HL-60 (cell line): ENCODE measurements around the gene FAM200A.

ENCODE experiments used
- DNase-seq, 2 experiments: peaks; one replicate each; pipeline ENCODE4 v3.0.0-alpha.2; 2010 to 2020; ENCODE audit warnings: low read depth in 1 of 2, low spot score in 1 of 2
- H3K27ac ChIP-seq: fragments of 250-450 bp; sonication (Bioruptor Pico); replicated peaks from 2 replicates; pipeline ENCODE4 v1.5.1; 2020; ENCODE audit warnings: mild to moderate bottlenecking, moderate library complexity
- H3K27me3 ChIP-seq: fragments of 250-450 bp; sonication (Bioruptor Pico); 2 replicates; pipeline ENCODE4 v1.5.1; 2021; ENCODE audit warnings: mild to moderate bottlenecking, moderate library complexity; ENCODE audit not compliant: insufficient read depth, poor library complexity, severe bottlenecking
- H3K4me3 ChIP-seq: replicated peaks from 2 replicates; pipeline ENCODE4 v1.5.1; 2011; ENCODE audit warnings: mild to moderate bottlenecking, control low read depth, low read length; ENCODE audit not compliant: insufficient read depth
- GABPA ChIP-seq: IDR thresholded peaks from 2 replicates; pipeline ENCODE4 v1.6.1; 2012; ENCODE audit warnings: low read depth
- POLR2AphosphoS5 ChIP-seq: IDR thresholded peaks from 2 replicates; pipeline ENCODE4 v1.6.1; 2012; ENCODE audit warnings: low read depth
- SPI1 ChIP-seq: IDR thresholded peaks from 2 replicates; pipeline ENCODE4 v1.6.1; 2012; ENCODE audit warnings: low read depth, mild to moderate bottlenecking, borderline replicate concordance
- TF ChIP-seq, protein P1 (sequence below): IDR thresholded peaks from one replicate; pipeline ENCODE4 v1.5.1; 2011; ENCODE audit warnings: low read length, control low read depth, inconsistent platforms; ENCODE audit not compliant: insufficient read depth
- TF ChIP-seq, protein P2 (sequence below): IDR thresholded peaks from 2 replicates; pipeline ENCODE4 v1.6.1; 2012; ENCODE audit warnings: low read depth; ENCODE audit not compliant: insufficient replicate concordance

The FAM200A gene

DNA sequence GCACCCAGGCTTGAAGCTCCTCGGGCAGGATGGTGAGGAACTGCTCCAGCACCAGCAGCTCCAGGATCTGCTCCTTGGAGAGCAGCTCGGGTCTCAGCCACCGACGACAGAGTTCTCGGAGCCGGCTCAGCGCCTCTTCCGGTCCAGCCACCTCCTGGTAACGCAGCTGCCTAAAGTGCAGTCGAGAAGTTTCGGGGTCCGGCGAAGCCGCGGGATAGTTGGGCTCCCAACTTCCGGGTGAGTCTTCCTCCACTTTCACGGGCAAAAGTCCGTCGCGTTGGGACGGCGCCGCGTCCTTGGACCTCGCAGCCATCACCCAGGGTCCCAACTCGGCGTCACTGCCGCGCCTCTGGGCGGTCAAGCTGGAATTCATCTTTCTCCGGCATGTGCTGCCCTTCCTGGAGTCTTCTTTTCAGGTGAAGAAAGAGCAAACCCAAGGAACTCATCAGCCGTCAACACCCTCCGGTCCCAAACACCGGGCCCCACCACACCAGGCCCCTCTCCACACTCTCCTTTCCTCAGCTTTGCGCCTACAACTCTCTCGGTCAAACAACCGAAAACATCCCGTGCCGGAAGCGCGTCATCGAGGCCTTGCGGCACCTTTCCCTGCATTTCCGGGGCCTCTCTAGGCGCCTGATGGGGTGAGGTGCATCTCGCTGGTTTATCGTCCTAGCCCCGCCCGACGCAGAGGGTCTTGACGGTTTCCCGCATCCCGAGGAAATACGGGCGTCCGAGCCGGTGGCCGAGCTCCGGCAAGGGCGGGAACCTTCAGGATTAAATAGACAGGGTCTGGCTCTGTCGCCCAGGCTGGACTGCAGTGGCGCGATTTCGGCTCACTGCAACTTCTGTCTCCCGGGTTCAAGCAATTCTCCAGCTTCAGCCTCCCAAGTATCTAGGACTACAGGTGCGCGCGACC is 51.9 kb downstream of the FAM200A start, which contains the start of gene ZNF394:
ZNF394 (minus strand) TSS at position 561 of the 916 bp plus-strand sequence; CDS start at position 373, 188 bp downstream.
- H3K4me3 ChIP-seq = peak within 1 kb of the TSS; percentile 99
- DNase-seq = peak; percentile 90 to 93
- TF ChIP-seq, protein P1, sequence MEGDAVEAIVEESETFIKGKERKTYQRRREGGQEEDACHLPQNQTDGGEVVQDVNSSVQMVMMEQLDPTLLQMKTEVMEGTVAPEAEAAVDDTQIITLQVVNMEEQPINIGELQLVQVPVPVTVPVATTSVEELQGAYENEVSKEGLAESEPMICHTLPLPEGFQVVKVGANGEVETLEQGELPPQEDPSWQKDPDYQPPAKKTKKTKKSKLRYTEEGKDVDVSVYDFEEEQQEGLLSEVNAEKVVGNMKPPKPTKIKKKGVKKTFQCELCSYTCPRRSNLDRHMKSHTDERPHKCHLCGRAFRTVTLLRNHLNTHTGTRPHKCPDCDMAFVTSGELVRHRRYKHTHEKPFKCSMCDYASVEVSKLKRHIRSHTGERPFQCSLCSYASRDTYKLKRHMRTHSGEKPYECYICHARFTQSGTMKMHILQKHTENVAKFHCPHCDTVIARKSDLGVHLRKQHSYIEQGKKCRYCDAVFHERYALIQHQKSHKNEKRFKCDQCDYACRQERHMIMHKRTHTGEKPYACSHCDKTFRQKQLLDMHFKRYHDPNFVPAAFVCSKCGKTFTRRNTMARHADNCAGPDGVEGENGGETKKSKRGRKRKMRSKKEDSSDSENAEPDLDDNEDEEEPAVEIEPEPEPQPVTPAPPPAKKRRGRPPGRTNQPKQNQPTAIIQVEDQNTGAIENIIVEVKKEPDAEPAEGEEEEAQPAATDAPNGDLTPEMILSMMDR = no peak
- peak; percentile 77 for TF ChIP-seq POLR2AphosphoS5
- TF ChIP-seq, protein P2, sequence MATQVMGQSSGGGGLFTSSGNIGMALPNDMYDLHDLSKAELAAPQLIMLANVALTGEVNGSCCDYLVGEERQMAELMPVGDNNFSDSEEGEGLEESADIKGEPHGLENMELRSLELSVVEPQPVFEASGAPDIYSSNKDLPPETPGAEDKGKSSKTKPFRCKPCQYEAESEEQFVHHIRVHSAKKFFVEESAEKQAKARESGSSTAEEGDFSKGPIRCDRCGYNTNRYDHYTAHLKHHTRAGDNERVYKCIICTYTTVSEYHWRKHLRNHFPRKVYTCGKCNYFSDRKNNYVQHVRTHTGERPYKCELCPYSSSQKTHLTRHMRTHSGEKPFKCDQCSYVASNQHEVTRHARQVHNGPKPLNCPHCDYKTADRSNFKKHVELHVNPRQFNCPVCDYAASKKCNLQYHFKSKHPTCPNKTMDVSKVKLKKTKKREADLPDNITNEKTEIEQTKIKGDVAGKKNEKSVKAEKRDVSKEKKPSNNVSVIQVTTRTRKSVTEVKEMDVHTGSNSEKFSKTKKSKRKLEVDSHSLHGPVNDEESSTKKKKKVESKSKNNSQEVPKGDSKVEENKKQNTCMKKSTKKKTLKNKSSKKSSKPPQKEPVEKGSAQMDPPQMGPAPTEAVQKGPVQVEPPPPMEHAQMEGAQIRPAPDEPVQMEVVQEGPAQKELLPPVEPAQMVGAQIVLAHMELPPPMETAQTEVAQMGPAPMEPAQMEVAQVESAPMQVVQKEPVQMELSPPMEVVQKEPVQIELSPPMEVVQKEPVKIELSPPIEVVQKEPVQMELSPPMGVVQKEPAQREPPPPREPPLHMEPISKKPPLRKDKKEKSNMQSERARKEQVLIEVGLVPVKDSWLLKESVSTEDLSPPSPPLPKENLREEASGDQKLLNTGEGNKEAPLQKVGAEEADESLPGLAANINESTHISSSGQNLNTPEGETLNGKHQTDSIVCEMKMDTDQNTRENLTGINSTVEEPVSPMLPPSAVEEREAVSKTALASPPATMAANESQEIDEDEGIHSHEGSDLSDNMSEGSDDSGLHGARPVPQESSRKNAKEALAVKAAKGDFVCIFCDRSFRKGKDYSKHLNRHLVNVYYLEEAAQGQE = peak; percentile 50
- TF ChIP-seq SPI1 = no peak
- TF ChIP-seq GABPA = peak; percentile 97

DNA sequence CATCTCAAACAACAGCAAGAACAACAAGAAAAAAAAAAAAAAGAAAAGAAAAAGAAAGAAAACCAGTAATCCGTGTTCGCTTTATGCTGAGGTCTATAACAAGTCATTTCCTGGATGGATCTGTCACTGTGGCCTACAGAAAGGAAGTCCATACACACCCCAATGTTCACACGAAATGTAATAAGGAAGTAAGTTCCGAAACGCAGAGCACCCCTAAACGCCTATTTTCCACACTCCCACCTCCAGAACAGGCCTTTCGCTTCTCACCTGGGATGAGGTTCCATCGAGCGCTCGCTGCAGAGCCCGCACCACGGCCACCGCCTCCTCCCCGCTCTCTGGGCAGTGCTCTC is 52.6 kb downstream of the FAM200A start:
- TF ChIP-seq SPI1 = peak; percentile 65; the same call in 1 of the 2 replicates
- TF ChIP-seq, protein P1 = no peak
- H3K27ac ChIP-seq = peak overlapping the region; percentile 88
- H3K27me3 ChIP-seq = no peaks in the 10 kb centered on the region
- DNase-seq = peak; percentile 44 to 59
- peak overlapping the region; percentile 99 for H3K4me3 ChIP-seq

More for the DNA sequence above, 51.9 kb downstream of the FAM200A start, which contains the start of gene ZNF394:
- no peaks in the 10 kb centered on the region for H3K27me3 ChIP-seq
- peak within 1 kb of the TSS; percentile 88 for H3K27ac ChIP-seq

DNA sequence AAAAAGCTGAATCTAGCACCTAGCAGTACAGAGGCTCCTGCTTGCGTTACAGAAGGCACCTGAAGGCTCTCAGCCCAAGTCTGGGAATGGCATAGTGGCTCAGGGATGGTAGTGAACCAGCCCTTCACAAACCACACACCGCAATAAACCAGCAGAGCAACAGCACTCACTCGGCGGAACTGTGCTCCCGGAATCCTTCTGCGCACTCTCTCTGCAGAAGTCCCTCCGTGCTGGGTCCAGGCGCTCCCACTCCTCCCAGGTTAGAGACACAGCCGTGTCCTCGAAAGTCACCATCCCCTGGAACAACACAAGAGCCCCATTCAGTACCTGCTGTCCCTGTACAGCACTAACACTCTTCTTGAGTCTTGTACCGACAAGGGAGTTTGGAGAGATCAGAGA is 53.4 kb downstream of the FAM200A start:
- TF ChIP-seq GABPA (no peak), SPI1 (no peak), POLR2AphosphoS5 (no peak)
- TF ChIP-seq, protein P1 = no peak
- TF ChIP-seq, protein P2 = no peak
- DNase-seq = peak in 1 of 2 experiments; percentile 43
- peak overlapping the region; percentile 88 for H3K27ac ChIP-seq
- H3K27me3 ChIP-seq = no peaks in the 10 kb centered on the region
- H3K4me3 ChIP-seq = peak overlapping the region; percentile 99
